Glutamatergic neuron (in vitro differentiated cells): ENCODE measurements around the gene MAP1LC3A. TPM values are rescaled to one million over a fixed set of nuclear protein-coding genes. Genes with fewer than 3 reads are reported as not detected.
"Not testable (repeated sequence)": the region's sequence is repeated elsewhere in the genome, so short reads cannot be mapped to it uniquely, and the experiment has no call there.

Experiments
- DNase-seq: peaks from one replicate; pipeline ENCODE4 v3.0.0; 2022
- H3K27ac Mint-ChIP-seq: one replicate; pipeline ENCODE4 v1.8.0; 2020; ENCODE audit warnings: mild to moderate bottlenecking, mixed read lengths, inconsistent platforms; ENCODE audit not compliant: unreplicated experiment
- H3K27me3 Mint-ChIP-seq: one replicate; pipeline ENCODE4 v1.8.0; 2020; ENCODE audit warnings: mild to moderate bottlenecking, moderate library complexity, mixed read lengths, inconsistent platforms; ENCODE audit not compliant: unreplicated experiment
- H3K36me3 Mint-ChIP-seq: one replicate; pipeline ENCODE4 v1.8.0; 2020; ENCODE audit warnings: mild to moderate bottlenecking, mixed read lengths, inconsistent platforms; ENCODE audit not compliant: unreplicated experiment
- H3K4me1 Mint-ChIP-seq: one replicate; pipeline ENCODE4 v1.8.0; 2020; ENCODE audit warnings: mild to moderate bottlenecking, low read depth, mixed read lengths, inconsistent platforms; ENCODE audit not compliant: unreplicated experiment
- H3K4me3 Mint-ChIP-seq: one replicate; pipeline ENCODE4 v1.8.0; 2020; ENCODE audit warnings: mild to moderate bottlenecking, mixed read lengths, inconsistent platforms; ENCODE audit not compliant: unreplicated experiment
- H3K9me3 Mint-ChIP-seq: one replicate; pipeline ENCODE4 v1.8.0; 2020; ENCODE audit warnings: mild to moderate bottlenecking, moderate library complexity, mixed read lengths, inconsistent platforms; ENCODE audit not compliant: unreplicated experiment
- total RNA-seq: library from RNA; stranded (reverse); fragmentation: NEBNext Ultra II Directional; extraction: Animal tissue kit (Norgen Biotek cat#: 25700); gene quantifications from one replicate; pipeline ENCODE4 v1.2.1, GENCODE V29; 2021; ENCODE audit not compliant: unreplicated experiment
- TF ChIP-seq, protein P1 (sequence below): fragments of 200-600 bp; sonication (generic); IDR thresholded peaks from one replicate; pipeline ENCODE4 v1.5.0; 2021; ENCODE audit not compliant: partially characterized antibody, unreplicated experiment

The MAP1LC3A gene
- total RNA-seq, 1 donor from 2014 or later: 143 TPM

DNA sequence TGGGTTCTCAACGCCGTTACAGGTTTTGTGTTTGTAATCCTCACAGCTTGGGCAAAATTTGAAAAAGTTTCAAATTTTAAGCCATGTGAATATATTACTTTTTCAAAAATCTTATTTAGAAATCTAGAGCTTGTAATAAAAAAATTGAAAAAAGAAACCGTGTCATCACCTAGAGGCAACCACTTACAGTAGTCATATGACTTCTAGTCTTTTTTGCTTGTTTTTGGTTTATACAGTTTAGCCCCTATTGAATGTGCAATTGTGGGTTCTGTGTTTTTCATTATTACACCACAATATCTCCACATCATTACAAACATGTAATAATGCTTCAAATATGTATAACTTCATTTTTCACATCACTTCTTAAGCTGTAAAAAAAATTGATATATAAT, 41.4 kb upstream of the MAP1LC3A start:
- H3K27me3 Mint-ChIP-seq: peaks cover 8% of the 10 kb centered on the region
- H3K27ac Mint-ChIP-seq: peak overlapping the region; percentile 98
- peaks cover 14% of the 10 kb centered on the region for H3K9me3 Mint-ChIP-seq
- no peaks in the 10 kb centered on the region for H3K36me3 Mint-ChIP-seq
- TF ChIP-seq, protein P1, sequence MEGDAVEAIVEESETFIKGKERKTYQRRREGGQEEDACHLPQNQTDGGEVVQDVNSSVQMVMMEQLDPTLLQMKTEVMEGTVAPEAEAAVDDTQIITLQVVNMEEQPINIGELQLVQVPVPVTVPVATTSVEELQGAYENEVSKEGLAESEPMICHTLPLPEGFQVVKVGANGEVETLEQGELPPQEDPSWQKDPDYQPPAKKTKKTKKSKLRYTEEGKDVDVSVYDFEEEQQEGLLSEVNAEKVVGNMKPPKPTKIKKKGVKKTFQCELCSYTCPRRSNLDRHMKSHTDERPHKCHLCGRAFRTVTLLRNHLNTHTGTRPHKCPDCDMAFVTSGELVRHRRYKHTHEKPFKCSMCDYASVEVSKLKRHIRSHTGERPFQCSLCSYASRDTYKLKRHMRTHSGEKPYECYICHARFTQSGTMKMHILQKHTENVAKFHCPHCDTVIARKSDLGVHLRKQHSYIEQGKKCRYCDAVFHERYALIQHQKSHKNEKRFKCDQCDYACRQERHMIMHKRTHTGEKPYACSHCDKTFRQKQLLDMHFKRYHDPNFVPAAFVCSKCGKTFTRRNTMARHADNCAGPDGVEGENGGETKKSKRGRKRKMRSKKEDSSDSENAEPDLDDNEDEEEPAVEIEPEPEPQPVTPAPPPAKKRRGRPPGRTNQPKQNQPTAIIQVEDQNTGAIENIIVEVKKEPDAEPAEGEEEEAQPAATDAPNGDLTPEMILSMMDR: no peak
- H3K4me3 Mint-ChIP-seq: peak overlapping the region; percentile 98
- no peak for DNase-seq
- peaks cover 11% of the 10 kb centered on the region for H3K4me1 Mint-ChIP-seq

DNA sequence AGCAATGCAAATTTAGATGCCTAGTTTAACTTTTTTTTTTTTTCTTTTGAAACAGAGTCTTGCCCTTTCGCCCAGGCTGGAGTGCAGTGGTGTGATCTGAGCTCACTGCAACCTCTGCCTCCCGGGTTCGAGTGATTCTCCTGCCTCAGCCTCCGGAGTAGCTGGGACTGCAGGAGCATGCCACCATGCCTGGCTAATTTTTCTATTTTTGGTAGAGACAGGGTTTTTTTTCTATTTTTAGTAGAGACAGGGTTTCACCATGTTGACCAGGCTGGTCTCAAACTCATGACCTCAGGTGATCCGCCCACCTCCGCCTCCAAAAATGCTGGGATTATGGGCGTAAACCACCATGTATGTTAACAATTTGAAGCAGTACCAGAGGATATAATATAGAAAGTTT, 39.7 kb upstream of the MAP1LC3A start:
- H3K4me3 Mint-ChIP-seq: peak overlapping the region; percentile 74
- not testable (repeated sequence) for H3K27ac Mint-ChIP-seq

DNA sequence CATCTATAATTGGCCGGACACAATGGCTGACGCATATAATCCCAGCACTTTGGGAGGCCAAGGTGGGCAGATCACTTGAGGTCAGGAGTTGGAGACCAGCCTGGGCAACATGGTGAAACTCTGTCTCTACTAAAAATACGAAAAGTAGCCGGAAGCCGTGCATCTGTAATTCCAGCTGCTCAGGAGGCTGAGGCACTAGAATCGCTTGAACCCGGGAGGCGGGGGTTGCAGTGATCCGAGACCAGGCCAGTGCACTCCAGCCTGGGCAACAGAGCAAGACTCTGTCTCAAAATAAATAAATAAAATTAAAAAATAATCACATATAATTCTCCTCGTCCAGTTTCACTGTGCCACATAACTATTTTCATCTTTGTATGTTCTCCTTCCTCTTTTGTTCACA, 38.7 kb upstream of the MAP1LC3A start:
- H3K4me3 Mint-ChIP-seq, H3K36me3 Mint-ChIP-seq, H3K27ac Mint-ChIP-seq, H3K4me1 Mint-ChIP-seq, DNase-seq: not testable (repeated sequence)
- H3K9me3 Mint-ChIP-seq: peaks cover 11% of the 10 kb centered on the region
- H3K27me3 Mint-ChIP-seq: peaks cover 10% of the 10 kb centered on the region

More for the DNA sequence above, 39.7 kb upstream of the MAP1LC3A start:
- Mint-ChIP-seq H3K9me3 (peaks cover 12% of the 10 kb centered on the region), H3K4me1 (peaks cover 17% of the 10 kb centered on the region), H3K27me3 (peaks cover 10% of the 10 kb centered on the region)
- not testable (repeated sequence) for H3K36me3 Mint-ChIP-seq, DNase-seq

DNA sequence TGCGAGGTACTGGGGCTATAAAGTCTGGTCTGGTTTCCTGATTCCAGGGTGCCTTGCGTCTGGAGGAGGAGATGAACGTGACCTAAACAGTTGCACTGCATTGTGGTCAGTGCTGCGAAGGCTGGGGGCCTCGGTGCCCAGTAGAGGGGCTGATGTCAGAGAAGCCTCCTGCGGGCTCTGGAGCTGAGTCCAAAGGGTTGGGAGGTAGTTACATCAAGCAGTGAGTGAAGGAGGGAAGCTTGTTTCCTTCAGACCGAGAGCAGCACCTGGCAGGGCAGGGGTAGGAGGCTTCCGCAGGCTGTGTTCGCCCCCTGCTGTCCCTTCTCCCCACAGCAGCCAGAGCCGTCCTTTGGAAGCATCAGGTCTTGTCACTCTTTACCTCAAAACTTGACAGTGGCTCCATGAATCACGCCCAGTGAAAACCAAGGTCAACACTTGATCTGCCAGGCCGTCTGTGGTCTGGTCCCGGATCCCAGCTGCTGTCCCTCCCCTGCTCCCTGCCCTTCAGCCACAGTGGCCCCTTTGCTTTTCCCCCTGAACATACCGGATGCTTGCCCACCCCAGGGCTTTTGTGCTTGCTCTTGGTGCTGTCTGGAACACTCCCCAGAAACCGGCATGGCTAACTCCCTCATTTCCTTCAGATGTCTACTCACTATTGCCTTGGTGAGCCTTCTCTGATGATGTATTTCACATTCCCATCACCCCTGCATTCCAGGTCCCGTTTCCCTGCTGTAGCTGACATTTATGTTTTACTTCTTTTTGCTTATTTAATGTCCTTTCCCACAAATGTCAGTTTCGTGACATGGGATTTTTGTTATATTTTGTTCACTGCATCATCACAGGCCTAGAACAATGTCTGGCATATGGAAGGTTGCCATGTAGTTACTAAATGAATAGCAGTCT, 35.3 kb upstream of the MAP1LC3A start:
- TF ChIP-seq, protein P1: peak; percentile 58
- Mint-ChIP-seq H3K4me1 (peaks cover 9% of the 10 kb centered on the region), H3K27me3 (peaks cover 3% of the 10 kb centered on the region), H3K36me3 (no peaks in the 10 kb centered on the region), H3K27ac (peak overlapping the region; percentile 66), H3K4me3 (no peak overlapping the region), H3K9me3 (no peaks in the 10 kb centered on the region)
- DNase-seq: peak; percentile 82

DNA sequence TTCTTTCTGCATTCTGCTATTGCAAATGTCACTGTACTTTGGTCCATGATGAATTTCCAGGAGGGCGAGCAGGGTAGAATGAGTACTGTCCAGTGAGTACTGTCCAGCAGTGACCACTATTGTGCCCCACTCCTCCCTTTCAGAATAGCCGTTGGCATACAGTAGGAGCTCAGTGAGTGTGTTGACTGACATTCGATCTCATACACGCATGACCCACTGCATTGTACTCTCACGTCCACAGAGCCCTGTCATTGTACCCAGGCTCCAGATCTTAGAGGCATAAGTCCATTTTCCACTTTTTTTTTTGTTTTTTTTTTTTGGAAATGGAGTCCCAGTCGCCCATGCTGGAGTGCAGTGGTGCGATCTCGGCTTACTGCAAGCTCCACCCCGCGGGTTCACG, 34.1 kb upstream of the MAP1LC3A start:
- H3K27me3 Mint-ChIP-seq: peaks cover 3% of the 10 kb centered on the region
- H3K27ac Mint-ChIP-seq: no peak overlapping the region
- peaks cover 9% of the 10 kb centered on the region for H3K4me1 Mint-ChIP-seq
- no peaks in the 10 kb centered on the region for H3K36me3 Mint-ChIP-seq
- TF ChIP-seq, protein P1: no peak
- H3K4me3 Mint-ChIP-seq: peak overlapping the region; percentile 34
- DNase-seq: no peak
- H3K9me3 Mint-ChIP-seq: no peaks in the 10 kb centered on the region

DNA sequence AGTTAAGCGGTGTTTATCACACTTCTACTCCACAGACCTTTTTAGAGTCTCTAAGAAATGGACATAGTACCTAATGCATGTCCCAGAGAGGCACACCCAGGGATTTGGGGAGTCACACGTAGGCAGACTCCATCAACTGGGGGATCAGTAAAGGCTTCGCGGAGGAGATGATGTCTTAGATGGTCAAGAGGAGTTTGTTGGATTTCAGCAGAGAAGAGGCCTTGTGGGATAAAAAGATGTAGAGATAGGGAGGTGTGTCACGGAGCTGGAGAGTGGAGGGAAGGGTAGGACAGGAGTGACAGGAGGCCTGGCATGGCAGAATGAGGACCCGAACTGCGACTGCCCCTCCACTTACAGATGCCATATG, 33.2 kb upstream of the MAP1LC3A start:
- no peak for DNase-seq
- Mint-ChIP-seq H3K27ac (no peak overlapping the region), H3K4me1 (peaks cover 9% of the 10 kb centered on the region), H3K27me3 (peaks cover 3% of the 10 kb centered on the region), H3K36me3 (no peaks in the 10 kb centered on the region), H3K9me3 (no peaks in the 10 kb centered on the region), H3K4me3 (no peak overlapping the region)
- TF ChIP-seq, protein P1: no peak
